SK-N-SH (cell line): ENCODE measurements around the gene ZER1. TPM values are rescaled to one million over a fixed set of nuclear protein-coding genes. Genes with fewer than 3 reads are reported as not detected.

Experiments
- CTCF ChIA-PET: fragments of 300-600, 350-600 bp; formaldehyde crosslinking; extraction: SDS; loops from one replicate; lab custom pipeline; 2021; lab: Yijun Ruan, JAX
- POLR2A ChIA-PET: fragments of 350-600 bp; sonication (Branson Sonifier 250); formaldehyde crosslinking; extraction: SDS; loops from one replicate; lab custom pipeline; 2020; ENCODE audit warnings: antibody characterized with exemption, inconsistent platforms; lab: Yijun Ruan, JAX
- DNase-seq: peaks from one replicate; pipeline ENCODE4 v3.0.0; 2012
- H2AFZ ChIP-seq: fragments of 200-600 bp; sonication (generic); 2 replicates; pipeline ENCODE4 v1.8.1; 2016; ENCODE audit warnings: antibody characterized with exemption, mild to moderate bottlenecking, low read depth
- H3F3A ChIP-seq: fragments of 200-600 bp; sonication (generic); replicated peaks from 2 replicates; pipeline ENCODE3; 2016; ENCODE audit warnings: antibody characterized with exemption, mild to moderate bottlenecking; ENCODE audit not compliant: insufficient read depth
- H3K27ac ChIP-seq, 2 experiments: fragments of 200-500 bp in 1 of 2; fragments of 200-600 bp in 1 of 2; sonication (Bioruptor generic) in 1 of 2; sonication (generic), shearing (Covaris generic) in 1 of 2; 2 replicates each; pipeline versions ENCODE4 v1.5.1 to v1.6.1; 2014 to 2016; ENCODE audit warnings: low read depth in 2 of 2, inconsistent platforms in 1 of 2, low read length in 1 of 2, mild to moderate bottlenecking in 1 of 2, mixed read lengths in 1 of 2
- H3K27me3 ChIP-seq: fragments of 200-600 bp; sonication (generic), shearing (Covaris generic); 2 replicates; pipeline ENCODE4 v1.6.1; 2016; ENCODE audit warnings: mixed run types; ENCODE audit not compliant: insufficient read depth
- H3K36me3 ChIP-seq, 2 experiments: fragments of 200-500 bp in 1 of 2; fragments of 200-600 bp in 1 of 2; sonication (Bioruptor generic) in 1 of 2; sonication (generic) in 1 of 2; replicated peaks in 1 of 2; 2 replicates each; pipeline versions ENCODE3 to v1.5.1; 2014 to 2016; ENCODE audit warnings: low read length in 1 of 2, mild to moderate bottlenecking in 1 of 2; ENCODE audit not compliant: insufficient read depth in 2 of 2, control insufficient read depth in 1 of 2
- H3K4me1 ChIP-seq, 2 experiments: fragments of 200-500 bp in 1 of 2; fragments of 200-600 bp in 1 of 2; sonication (Bioruptor generic) in 1 of 2; sonication (generic), shearing (Covaris generic) in 1 of 2; 2 replicates each; pipeline versions ENCODE4 v1.5.1 to v1.6.1; 2014 to 2016; ENCODE audit warnings: low read depth in 1 of 2, low read length in 1 of 2, mixed run types in 1 of 2; ENCODE audit not compliant: insufficient read depth in 2 of 2, control insufficient read depth in 1 of 2
- H3K4me2 ChIP-seq: fragments of 200-600 bp; sonication (generic), shearing (Covaris generic); 2 replicates; pipeline ENCODE4 v1.6.1; 2017; ENCODE audit warnings: mixed run types
- H3K4me3 ChIP-seq, 2 experiments: fragments of 200-500 bp in 1 of 2; fragments of 200-600 bp in 1 of 2; sonication (Bioruptor generic) in 1 of 2; sonication (generic), shearing (Covaris generic) in 1 of 2; 2 replicates each; pipeline versions ENCODE4 v1.5.1 to v1.8.1; 2014 to 2016; ENCODE audit warnings: low read depth in 2 of 2, inconsistent platforms in 1 of 2, low read length in 1 of 2, mild to moderate bottlenecking in 1 of 2, mixed read lengths in 1 of 2, moderate library complexity in 1 of 2
- H3K79me2 ChIP-seq: fragments of 200-600 bp; sonication (generic); 2 replicates; pipeline ENCODE4 v1.8.1; 2017; ENCODE audit warnings: mild to moderate bottlenecking; ENCODE audit not compliant: insufficient read depth
- H3K9ac ChIP-seq: fragments of 200-600 bp; sonication (generic); 2 replicates; pipeline ENCODE4 v1.6.1; 2017; ENCODE audit warnings: mixed run types
- H3K9me2 ChIP-seq: fragments of 200-600 bp; sonication (generic); 2 replicates; pipeline ENCODE4 v1.6.1; 2017; ENCODE audit warnings: mixed run types
- H3K9me3 ChIP-seq: fragments of 200-600 bp; sonication (generic); 2 replicates; pipeline ENCODE4 v1.6.1; 2017; ENCODE audit warnings: mixed run types, mild to moderate bottlenecking, moderate library complexity
- H4K20me1 ChIP-seq: fragments of 200-600 bp; sonication (generic); 2 replicates; pipeline ENCODE4 v1.6.1; 2017; ENCODE audit warnings: mild to moderate bottlenecking, mixed run types; ENCODE audit not compliant: insufficient read depth
- ELF1 ChIP-seq: IDR thresholded peaks from 2 replicates; pipeline ENCODE4 v1.4.0; 2012
- FOSL2 ChIP-seq: IDR thresholded peaks from 2 replicates; pipeline ENCODE4 v1.4.0; 2012; ENCODE audit warnings: low read depth, mild to moderate bottlenecking, moderate library complexity, borderline replicate concordance
- FOXM1 ChIP-seq: IDR thresholded peaks from 2 replicates; pipeline ENCODE4 v1.4.0; 2012; ENCODE audit warnings: low read depth, mild to moderate bottlenecking
- GABPA ChIP-seq: IDR thresholded peaks from 2 replicates; pipeline ENCODE4 v1.4.0; 2012; ENCODE audit warnings: low read depth, mild to moderate bottlenecking
- GATA2 ChIP-seq: sonication (generic); formaldehyde crosslinking; IDR thresholded peaks from 2 replicates; pipeline ENCODE4 v1.5.0; 2020; ENCODE audit warnings: mild to moderate bottlenecking, missing genetic modification reagents
- JUND ChIP-seq: IDR thresholded peaks from 2 replicates; pipeline ENCODE4 v1.4.0; 2012
- MAX ChIP-seq: IDR thresholded peaks from 2 replicates; pipeline ENCODE4 v1.4.0; 2012; ENCODE audit warnings: low read depth
- MEF2A ChIP-seq: IDR thresholded peaks from 2 replicates; pipeline ENCODE4 v1.4.0; 2012; ENCODE audit warnings: low read depth, borderline replicate concordance
- NFIC ChIP-seq: IDR thresholded peaks from 2 replicates; pipeline ENCODE4 v1.4.0; 2012; ENCODE audit warnings: borderline replicate concordance
- RCOR1 ChIP-seq: fragments of 150-350 bp; IDR thresholded peaks from 2 replicates; pipeline ENCODE4 v1.6.1; 2017; ENCODE audit warnings: antibody characterized with exemption, low read length
- RXRA ChIP-seq: IDR thresholded peaks from 2 replicates; pipeline ENCODE4 v1.4.0; 2012; ENCODE audit warnings: low read depth, mild to moderate bottlenecking, borderline replicate concordance
- SIN3A ChIP-seq: IDR thresholded peaks from 2 replicates; pipeline ENCODE4 v1.6.1; 2012; ENCODE audit warnings: low read depth, mild to moderate bottlenecking, low read length, moderate library complexity, borderline replicate concordance
- USF1 ChIP-seq: IDR thresholded peaks from 2 replicates; pipeline ENCODE4 v1.4.0; 2012; ENCODE audit warnings: low read depth, borderline replicate concordance
- WGBS: methylation state at CpG from one replicate; pipeline ENCODE4 v1.1.6; 2017; ENCODE audit warnings: low lambda C conversion rate; 5-methylcytosine and 5-hydroxymethylcytosine counted together
- polyA plus RNA-seq, 3 experiments: library from polyadenylated mRNA; depleted of rRNA; stranded (reverse); fragments of >200 nt; gene quantifications; 2 replicates each; pipeline ENCODE4 v1.2.3, GENCODE V29; 2012
- TF ChIP-seq, protein P1 (sequence below): IDR thresholded peaks from 2 replicates; pipeline ENCODE4 v1.4.0; 2012; ENCODE audit warnings: low read depth, borderline replicate concordance

The ZER1 gene
- polyA plus RNA-seq, 1 of the 3 experiments (the other 2 are of a cell fraction): 30.9 TPM

DNA sequence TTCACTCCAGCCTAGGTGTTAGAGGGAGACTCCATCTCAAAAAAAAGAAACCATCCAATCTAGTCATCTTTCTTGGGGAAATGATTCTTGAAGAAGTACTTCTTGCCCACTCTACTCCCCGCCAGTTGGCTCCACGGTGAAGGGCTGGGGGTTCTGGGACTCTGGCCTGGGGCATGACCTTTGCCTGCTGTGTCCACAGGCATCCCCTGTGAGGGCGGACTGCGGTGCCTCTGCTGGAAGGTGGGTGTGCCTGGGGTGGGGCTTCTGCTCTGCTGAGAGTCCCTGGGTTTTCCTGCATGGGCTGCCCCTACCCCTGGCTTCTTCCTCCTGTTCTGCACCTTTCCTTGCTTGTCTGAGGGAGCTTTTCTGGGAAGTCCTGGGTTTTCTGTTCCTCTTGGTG is 18.8 kb upstream of the ZER1 start:
- H3K9ac ChIP-seq: no peak overlapping the region
- H3K4me3 ChIP-seq: no peak overlapping the region
- WGBS: 89% methylated on average over 3 of the region's 4 CpGs
- H3K36me3 ChIP-seq: peaks cover 7 to 35% of the 10 kb centered on the region in 2 experiments
- no peak overlapping the region for H2AFZ ChIP-seq
- H3F3A ChIP-seq: peaks cover 5% of the 10 kb centered on the region
- H3K79me2 ChIP-seq: peaks cover 28% of the 10 kb centered on the region
- no peaks in the 10 kb centered on the region for H3K9me3 ChIP-seq
- H3K9me2 ChIP-seq: no peaks in the 10 kb centered on the region
- H3K27me3 ChIP-seq: no peaks in the 10 kb centered on the region
- ChIA-PET CTCF (interaction anchor here (2.8 kb wide), 1 partner anchor 28 kb away, joined by 14 read pairs; the partner anchor contains the start of gene ENDOG), POLR2A (no interaction called here)
- no peak for TF ChIP-seq ELF1
- H3K4me1 ChIP-seq: peaks cover 0 to 10% of the 10 kb centered on the region in 2 experiments; a peak in 1 of 4 replicates
- H4K20me1 ChIP-seq: no peaks in the 10 kb centered on the region
- H3K27ac ChIP-seq: no peak overlapping the region
- no peak overlapping the region for H3K4me2 ChIP-seq
- no peak for DNase-seq

DNA sequence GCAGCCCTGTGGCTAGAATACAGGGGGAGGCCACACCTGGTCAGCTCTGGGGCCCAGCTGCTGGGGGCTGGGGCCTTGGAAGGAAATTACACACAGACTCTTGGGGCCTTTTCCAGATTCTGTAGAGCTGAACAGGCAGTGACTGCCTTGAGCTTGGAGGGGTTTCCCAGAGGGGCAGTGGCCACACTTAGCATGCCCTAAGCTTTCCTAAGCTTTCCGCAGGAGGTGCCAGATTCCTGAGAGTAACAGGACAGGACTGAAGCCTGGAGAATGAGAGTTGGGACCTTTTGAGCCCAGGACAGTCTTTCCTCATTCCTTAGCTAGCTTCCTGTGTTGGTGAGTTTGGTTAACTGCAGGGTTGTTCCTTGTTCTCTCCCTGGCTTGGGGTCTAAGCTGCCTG is 16.7 kb upstream of the ZER1 start:
- peak overlapping the region; percentile 74 to 93; a peak in 3 of 4 replicates for H3K4me3 ChIP-seq
- ChIA-PET CTCF (interaction anchor here (0.6 to 2.8 kb wide), 5 partner anchors 11 to 140 kb away, joined by 3 to 14 read pairs (median 3); partner anchors contain the start of genes ENDOG and PKN3), POLR2A (interaction anchor here (1.8 kb wide), 1 partner anchor 30 kb away, joined by 6 read pairs; the partner anchor contains the start of gene ENDOG)
- H3K36me3 ChIP-seq: peaks cover 0 to 29% of the 10 kb centered on the region in 2 experiments
- DNase-seq: no peak
- H3F3A ChIP-seq: peaks cover 5% of the 10 kb centered on the region
- no peaks in the 10 kb centered on the region for H4K20me1 ChIP-seq
- no peak overlapping the region for H3K27ac ChIP-seq
- H3K4me1 ChIP-seq: peaks cover 0 to 10% of the 10 kb centered on the region in 2 experiments; a peak in 1 of 4 replicates
- H3K9me2 ChIP-seq: no peaks in the 10 kb centered on the region
- H2AFZ ChIP-seq: no peak overlapping the region
- H3K27me3 ChIP-seq: no peaks in the 10 kb centered on the region
- peaks cover 28% of the 10 kb centered on the region for H3K79me2 ChIP-seq
- H3K4me2 ChIP-seq: peak overlapping the region; percentile 91
- H3K9ac ChIP-seq: peak overlapping the region; percentile 75; the same call in 1 of the 2 replicates
- H3K9me3 ChIP-seq: no peaks in the 10 kb centered on the region
- WGBS: 100% methylated on average over 1 of the region's 1 CpG
- TF ChIP-seq GABPA (no peak), RCOR1 (no peak), GATA2 (CRISPR knock-in tag) (no peak), SIN3A (no peak), USF1 (no peak), MAX (no peak), JUND (no peak), NFIC (no peak), MEF2A (no peak), RXRA (no peak), FOXM1 (no peak), FOSL2 (no peak)
- TF ChIP-seq, protein P1, sequence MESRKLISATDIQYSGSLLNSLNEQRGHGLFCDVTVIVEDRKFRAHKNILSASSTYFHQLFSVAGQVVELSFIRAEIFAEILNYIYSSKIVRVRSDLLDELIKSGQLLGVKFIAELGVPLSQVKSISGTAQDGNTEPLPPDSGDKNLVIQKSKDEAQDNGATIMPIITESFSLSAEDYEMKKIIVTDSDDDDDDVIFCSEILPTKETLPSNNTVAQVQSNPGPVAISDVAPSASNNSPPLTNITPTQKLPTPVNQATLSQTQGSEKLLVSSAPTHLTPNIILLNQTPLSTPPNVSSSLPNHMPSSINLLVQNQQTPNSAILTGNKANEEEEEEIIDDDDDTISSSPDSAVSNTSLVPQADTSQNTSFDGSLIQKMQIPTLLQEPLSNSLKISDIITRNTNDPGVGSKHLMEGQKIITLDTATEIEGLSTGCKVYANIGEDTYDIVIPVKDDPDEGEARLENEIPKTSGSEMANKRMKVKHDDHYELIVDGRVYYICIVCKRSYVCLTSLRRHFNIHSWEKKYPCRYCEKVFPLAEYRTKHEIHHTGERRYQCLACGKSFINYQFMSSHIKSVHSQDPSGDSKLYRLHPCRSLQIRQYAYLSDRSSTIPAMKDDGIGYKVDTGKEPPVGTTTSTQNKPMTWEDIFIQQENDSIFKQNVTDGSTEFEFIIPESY: no peak
